Measurements from ENCODE around the gene ODAD3. TPM values are rescaled to one million over a fixed set of nuclear protein-coding genes. Genes with fewer than 3 reads are reported as not detected.
"Not testable (repeated sequence)": the region's sequence is repeated elsewhere in the genome, so short reads cannot be mapped to it uniquely, and the experiment has no call there.

Gene ODAD3
- total RNA-seq, 1 donor: under 0.01 TPM

- DNase-seq (ENCODE audit: low read depth in 2 of 3, low spot score in 2 of 3): no peak
Observed at GRCh38 chr19:11461453-11461852, 26.5 kb upstream of the ODAD3 start.

GRCh38 chr19:11460207-11460606 is 25.3 kb upstream of the ODAD3 start:
- DNase-seq (ENCODE audit: low read depth in 2 of 3, low spot score in 2 of 3): no peak

- not testable (repeated sequence) for DNase-seq (ENCODE audit: low read depth in 2 of 3, low spot score in 2 of 3)
Observed at GRCh38 chr19:11458912-11459311, 24.0 kb upstream of the ODAD3 start.

- no peak for DNase-seq (ENCODE audit: low read depth in 2 of 3, low spot score in 2 of 3)
Observed at GRCh38 chr19:11458236-11458900, 23.4 kb upstream of the ODAD3 start.

- no peak for DNase-seq (ENCODE audit: low read depth in 2 of 3, low spot score in 2 of 3)
Observed at GRCh38 chr19:11457831-11458230, 22.9 kb upstream of the ODAD3 start.

GRCh38 chr19:11457115-11457514 is 22.2 kb upstream of the ODAD3 start:
- no peak for DNase-seq (ENCODE audit: low read depth in 2 of 3, low spot score in 2 of 3)

- no peak for DNase-seq (ENCODE audit: low read depth in 2 of 3, low spot score in 2 of 3)
Observed at GRCh38 chr19:11456659-11457058, 21.7 kb upstream of the ODAD3 start.

GRCh38 chr19:11455233-11455554 is 20.3 kb upstream of the ODAD3 start:
- DNase-seq (ENCODE audit: low read depth in 2 of 3, low spot score in 2 of 3): not testable (repeated sequence)

- DNase-seq (ENCODE audit: low read depth in 2 of 3, low spot score in 2 of 3): peak in 2 of 3 donors; percentile 43 to 51
Observed at GRCh38 chr19:11453468-11454341, 18.8 kb upstream of the ODAD3 start.

- no peak for DNase-seq (ENCODE audit: low read depth in 2 of 3, low spot score in 2 of 3)
Observed at GRCh38 chr19:11452620-11453310, 17.8 kb upstream of the ODAD3 start.

- no peak for DNase-seq (ENCODE audit: low read depth in 2 of 3, low spot score in 2 of 3)
Observed at GRCh38 chr19:11451871-11452619, 17.1 kb upstream of the ODAD3 start.

- DNase-seq (ENCODE audit: low read depth in 2 of 3, low spot score in 2 of 3): no peak
Observed at GRCh38 chr19:11451327-11451870, 16.5 kb upstream of the ODAD3 start.

- DNase-seq (ENCODE audit: low read depth in 2 of 3, low spot score in 2 of 3): no peak
Observed at GRCh38 chr19:11450570-11451326, 15.8 kb upstream of the ODAD3 start.

GRCh38 chr19:11448923-11449554 is 14.1 kb upstream of the ODAD3 start:
- no peak for DNase-seq (ENCODE audit: low read depth in 2 of 3, low spot score in 2 of 3)

GRCh38 chr19:11448410-11448809 is 13.5 kb upstream of the ODAD3 start:
- DNase-seq (ENCODE audit: low read depth in 2 of 3, low spot score in 2 of 3): no peak

GRCh38 chr19:11447347-11448262 is 12.7 kb upstream of the ODAD3 start:
- DNase-seq (ENCODE audit: low read depth in 2 of 3, low spot score in 2 of 3): no peak

- peak in 2 of 3 donors; percentile 31 to 59 for DNase-seq (ENCODE audit: low read depth in 2 of 3, low spot score in 2 of 3)
Observed at GRCh38 chr19:11446652-11447301, 11.9 kb upstream of the ODAD3 start.

- no peak for DNase-seq (ENCODE audit: low read depth in 2 of 3, low spot score in 2 of 3)
Observed at GRCh38 chr19:11446271-11446651, 11.3 kb upstream of the ODAD3 start.
